ENCODE data around the gene PRKAG3.
A peak's percentile ranks its signal among the peaks of the same experiment; 100 is the strongest.

The PRKAG3 gene

DNA sequence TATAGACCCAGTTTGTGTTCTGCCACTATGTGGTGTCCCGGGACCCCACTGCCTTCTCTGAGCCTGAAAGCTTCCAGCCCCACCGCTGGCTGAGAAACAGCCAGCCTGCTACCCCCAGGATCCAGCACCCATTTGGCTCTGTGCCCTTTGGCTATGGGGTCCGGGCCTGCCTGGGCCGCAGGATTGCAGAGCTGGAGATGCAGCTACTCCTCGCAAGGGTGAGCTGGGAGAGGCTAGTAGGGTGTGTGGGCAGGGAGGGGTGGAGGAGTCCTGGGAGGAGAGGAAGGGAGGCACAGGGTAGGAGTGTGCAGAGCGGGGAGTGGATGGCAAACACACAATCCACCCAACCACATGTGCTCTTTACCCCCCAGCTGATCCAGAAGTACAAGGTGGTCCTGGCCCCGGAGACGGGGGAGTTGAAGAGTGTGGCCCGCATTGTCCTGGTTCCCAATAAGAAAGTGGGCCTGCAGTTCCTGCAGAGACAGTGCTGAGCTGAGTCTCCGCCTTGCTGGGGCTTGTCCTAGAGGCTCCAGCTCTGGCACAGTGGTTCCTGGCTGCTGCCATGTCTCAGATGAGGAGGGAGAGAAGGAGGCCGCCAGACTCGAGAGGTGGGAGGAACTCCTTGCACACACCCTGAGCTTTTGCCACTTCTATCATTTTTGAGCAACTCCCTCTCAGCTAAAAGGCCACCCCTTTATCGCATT lies 16.9 kb downstream of the PRKAG3 start:
- DNase-seq (ENCODE audit: low read depth in 2 of 2) = no peak

DNA sequence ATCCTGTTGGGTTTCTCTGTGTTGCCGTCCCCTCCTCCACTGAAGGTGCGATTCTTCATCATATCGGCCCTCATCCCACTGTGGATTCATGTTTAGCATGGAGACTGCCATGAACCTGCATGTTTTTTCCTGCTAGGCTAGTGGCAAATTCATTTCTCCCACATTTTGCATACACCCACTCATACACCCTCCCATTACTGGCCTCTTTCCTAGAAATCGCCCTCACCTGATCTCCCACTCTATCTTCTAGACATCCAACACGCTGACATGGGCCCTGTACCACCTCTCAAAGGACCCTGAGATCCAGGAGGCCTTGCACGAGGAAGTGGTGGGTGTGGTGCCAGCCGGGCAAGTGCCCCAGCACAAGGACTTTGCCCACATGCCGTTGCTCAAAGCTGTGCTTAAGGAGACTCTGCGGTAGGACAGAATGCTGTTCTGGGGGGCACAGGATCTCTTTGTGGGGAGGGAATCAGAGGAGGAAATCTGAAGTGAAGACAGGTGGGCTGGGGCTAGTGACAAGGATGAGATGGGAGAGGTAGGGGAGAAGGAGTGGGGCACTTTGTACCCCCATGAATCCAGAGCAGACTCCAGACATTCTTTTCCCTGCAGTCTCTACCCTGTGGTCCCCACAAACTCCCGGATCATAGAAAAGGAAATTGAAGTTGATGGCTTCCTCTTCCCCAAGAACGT lies 17.7 kb downstream of the PRKAG3 start:
- no peak for DNase-seq (ENCODE audit: low read depth in 2 of 2)

DNA sequence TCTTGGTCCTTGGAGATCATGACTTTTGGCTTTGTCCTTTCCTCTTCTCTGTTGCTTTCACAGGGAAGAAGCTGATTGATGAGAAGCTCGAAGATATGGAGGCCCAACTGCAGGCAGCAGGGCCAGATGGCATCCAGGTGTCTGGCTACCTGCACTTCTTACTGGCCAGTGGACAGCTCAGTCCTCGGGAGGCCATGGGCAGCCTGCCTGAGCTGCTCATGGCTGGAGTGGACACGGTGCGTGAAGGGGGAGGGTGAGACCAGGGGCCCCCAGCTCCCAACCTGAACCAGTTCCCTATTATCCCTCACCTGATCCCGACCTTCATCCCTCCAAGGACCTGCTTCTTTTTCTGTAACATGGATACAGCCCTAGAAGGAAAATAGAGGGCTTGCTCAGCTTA lies 18.7 kb downstream of the PRKAG3 start:
- DNase-seq (ENCODE audit: low read depth in 2 of 2) = no peak

DNA sequence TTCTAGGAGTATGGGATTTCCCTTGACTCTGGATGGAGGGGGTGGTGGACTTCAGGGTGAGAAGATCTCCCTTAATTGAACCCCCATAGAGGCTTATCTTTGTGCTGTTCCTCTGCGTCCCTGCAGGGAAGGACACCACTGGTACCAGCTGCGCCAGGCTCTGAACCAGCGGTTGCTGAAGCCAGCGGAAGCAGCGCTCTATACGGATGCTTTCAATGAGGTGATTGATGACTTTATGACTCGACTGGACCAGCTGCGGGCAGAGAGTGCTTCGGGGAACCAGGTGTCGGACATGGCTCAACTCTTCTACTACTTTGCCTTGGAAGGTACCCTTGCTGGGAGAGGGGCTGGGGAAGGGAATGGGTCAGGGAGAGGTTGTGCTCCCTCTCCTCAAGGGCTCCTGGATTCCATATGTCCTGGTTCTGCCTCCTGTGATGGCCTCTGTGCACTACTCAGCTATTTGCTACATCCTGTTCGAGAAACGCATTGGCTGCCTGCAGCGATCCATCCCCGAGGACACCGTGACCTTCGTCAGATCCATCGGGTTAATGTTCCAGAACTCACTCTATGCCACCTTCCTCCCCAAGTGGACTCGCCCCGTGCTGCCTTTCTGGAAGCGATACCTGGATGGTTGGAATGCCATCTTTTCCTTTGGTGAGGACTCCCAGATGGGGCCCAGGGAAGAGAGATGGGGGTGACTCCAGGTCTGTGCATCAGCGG lies 19.3 kb downstream of the PRKAG3 start:
- no peak for DNase-seq (ENCODE audit: low read depth in 2 of 2)

DNA sequence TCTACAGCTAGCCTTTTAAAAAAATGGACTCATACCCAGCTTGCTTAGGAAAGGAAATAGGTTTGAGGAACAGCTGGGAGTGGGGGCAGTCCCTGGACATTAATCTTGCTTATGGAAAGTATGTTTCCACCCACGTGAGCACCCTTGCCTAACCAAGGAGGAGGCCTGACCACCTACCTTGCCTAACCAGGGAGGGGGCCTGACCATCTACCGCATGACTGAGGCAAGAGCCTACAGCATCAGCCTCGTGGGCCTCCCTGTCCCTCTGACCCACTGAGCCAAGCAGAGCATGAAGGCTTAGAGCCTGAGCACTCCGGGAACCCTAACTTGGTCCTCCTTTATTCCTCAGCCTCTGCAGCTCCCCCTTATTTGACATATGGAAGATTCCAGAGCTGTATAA lies 20.2 kb downstream of the PRKAG3 start:
- DNase-seq (ENCODE audit: low read depth in 2 of 2) = no peak

DNA sequence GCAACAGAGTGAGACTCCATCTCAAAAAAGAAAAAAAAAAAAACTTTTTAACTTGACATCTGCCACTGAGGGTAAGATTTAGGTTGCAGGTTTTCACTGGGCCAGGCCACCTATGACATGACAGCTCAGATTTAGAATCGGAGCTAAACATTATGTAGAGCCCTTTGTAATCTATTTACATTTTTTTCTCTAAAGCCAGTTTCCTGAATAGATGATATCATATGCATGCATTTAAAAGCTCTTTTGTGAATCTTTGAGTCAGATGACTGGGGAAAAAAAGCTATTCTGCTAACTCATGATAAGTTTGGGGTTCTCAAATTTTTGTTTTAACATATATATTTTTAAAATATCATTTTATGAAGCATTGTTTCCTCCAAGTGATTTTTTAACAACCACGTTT lies 21.3 kb downstream of the PRKAG3 start:
- DNase-seq (ENCODE audit: low read depth in 2 of 2) = no peak

DNA sequence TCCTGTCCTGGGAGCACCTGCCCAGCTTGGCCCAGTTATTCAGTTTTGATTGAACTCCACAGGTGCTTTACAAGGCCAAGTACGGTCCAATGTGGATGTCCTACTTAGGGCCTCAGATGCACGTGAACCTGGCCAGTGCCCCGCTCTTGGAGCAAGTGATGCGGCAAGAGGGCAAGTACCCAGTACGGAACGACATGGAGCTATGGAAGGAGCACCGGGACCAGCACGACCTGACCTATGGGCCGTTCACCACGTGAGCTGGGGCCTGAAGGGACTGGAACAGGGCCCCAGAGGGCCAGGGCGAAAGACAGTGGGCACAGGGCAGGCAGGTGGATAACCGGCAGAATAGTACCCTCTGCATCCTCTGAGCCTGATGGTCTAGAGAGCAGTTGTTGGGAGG lies 22.1 kb downstream of the PRKAG3 start:
- no peak for DNase-seq (ENCODE audit: low read depth in 2 of 2)

DNA sequence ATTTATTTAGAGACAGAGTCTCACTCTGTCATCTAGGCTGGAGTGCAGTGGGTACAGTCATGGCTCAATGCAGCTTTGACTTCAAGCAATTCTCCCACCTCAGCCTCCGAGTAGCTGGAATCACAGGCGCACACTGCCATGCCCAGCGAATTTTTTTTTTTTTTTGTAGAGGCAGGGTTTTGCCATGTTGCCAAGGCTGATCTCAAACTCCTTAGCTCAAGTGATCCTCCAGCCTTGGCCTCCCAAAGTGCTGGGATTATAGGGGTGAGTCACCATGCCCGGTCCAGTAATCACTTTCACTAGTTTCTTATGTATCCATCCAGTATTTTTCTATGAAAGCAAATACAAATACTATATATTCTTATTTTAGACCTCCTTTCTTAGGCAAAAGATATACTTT lies 24.0 kb downstream of the PRKAG3 start:
- no peak for DNase-seq (ENCODE audit: low read depth in 2 of 2)

DNA sequence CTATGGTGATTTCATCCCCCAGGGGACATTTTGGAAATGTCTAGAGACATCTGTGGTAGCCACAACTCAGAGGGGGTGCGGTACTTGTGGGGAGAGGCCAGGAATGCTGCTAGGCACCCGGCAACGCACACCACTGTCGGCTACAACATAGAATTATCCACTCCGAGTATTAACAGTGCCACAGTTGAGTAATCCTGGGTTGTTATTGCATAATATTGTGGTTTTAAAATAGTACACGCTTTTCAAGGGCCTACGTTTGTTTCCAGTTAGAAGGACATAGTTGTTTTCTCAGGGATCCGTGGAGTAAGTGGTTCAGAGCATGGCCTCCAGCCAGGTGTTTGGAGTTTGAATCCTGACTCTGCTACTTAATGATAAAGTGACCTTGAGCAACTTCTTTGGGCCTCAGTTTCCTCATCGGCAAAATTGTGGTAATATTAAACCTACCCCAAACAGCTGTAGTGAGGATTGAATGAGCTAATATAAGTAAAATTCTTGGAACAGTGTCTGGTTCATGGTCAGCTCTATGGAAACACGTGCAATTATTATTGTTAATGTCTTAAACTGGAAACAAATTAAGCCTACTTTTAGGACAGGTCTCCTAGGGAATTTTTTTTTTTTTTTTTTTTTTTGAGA lies 25.1 kb downstream of the PRKAG3 start:
- DNase-seq (ENCODE audit: low read depth in 2 of 2) = peak; percentile 99

DNA sequence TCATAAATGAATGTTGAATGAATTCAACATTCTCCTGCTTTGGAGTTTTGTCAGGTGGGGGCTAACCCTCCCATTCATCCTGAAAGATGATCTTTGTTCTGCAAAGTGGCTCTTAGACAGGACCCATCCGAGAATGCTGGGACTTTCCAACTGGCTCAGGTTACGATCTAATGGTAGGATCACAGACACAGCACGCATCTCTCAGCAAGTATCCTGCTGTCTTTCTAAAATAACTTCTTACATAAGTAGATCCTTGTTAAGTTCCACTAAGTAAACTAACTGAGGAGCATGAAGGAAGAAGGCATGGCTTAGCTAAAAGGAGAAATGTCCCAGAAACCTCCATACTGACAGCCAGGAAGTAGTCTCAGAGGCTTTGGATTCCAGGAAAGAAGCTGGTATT lies 26.0 kb downstream of the PRKAG3 start:
- peak; percentile 25 to 27 for DNase-seq (ENCODE audit: low read depth in 2 of 2)

DNA sequence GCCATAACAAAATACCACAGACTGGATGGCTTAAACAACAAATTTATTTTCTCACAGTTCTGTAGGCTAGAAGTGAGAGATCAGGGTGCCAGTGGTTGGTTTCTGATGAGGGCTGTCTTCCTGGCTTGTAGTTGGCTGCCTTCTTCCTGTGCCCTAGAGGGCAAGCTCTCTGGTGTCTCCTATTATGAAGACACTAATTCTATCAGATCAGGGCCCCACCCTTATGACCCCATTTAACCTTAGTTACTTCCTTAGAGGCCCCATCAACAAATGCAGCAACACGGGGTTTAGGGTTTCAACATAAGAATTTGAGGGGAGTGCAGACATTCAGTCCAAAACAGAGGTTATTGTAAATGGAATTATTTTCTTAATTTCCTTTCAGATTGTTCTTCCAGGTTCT lies 26.8 kb downstream of the PRKAG3 start:
- DNase-seq (ENCODE audit: low read depth in 2 of 2) = no peak

DNA sequence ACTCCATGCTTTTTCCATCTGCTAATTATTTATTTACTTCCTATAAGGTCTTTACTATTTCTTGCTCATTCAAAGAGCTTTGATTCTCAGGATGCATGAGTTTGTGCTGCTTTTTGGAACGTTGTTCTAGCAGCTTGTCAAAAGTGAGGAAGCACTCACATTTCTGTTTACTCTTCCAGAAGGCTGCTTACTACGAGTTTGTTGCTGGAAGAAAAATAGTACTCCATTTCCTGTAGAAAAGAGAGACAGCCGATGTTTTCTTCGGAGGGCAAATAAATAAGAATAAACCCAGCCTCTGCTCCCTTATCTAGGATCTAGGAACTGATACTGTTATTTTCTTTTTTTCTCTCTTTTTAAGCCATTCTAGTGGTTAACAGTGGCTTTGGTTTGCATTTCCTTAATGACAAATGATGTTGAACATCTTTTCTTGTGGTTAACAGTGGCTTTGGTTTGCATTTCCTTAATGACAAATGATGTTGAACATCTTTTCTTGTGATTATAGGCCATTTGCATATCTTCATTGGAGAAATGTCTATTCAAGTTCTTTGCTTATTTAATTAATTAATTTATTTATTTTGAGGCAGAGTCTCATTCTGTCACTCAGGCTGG lies 29.1 kb downstream of the PRKAG3 start:
- no peak for DNase-seq (ENCODE audit: low read depth in 2 of 2)

DNA sequence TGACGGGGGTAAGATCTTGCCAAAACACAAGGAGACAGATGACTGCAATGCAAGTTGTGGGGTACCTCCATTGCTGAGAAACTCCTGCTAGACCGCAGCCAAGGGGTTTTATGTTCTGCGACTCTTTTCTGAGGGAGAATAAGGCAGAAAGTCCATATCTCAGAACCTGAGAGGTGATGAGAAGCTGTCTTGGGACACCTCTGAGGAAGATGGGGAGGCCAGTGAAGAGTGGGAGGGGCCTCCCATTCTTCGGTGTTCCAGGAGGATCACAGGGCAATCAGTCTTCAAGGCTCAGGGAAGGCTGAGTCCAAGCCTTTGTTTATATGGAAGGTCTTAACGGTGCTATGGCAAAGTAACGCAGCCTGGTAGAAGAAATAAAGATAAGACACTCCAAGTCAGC lies 31.6 kb downstream of the PRKAG3 start:
- no peak for DNase-seq (ENCODE audit: low read depth in 2 of 2)

DNA sequence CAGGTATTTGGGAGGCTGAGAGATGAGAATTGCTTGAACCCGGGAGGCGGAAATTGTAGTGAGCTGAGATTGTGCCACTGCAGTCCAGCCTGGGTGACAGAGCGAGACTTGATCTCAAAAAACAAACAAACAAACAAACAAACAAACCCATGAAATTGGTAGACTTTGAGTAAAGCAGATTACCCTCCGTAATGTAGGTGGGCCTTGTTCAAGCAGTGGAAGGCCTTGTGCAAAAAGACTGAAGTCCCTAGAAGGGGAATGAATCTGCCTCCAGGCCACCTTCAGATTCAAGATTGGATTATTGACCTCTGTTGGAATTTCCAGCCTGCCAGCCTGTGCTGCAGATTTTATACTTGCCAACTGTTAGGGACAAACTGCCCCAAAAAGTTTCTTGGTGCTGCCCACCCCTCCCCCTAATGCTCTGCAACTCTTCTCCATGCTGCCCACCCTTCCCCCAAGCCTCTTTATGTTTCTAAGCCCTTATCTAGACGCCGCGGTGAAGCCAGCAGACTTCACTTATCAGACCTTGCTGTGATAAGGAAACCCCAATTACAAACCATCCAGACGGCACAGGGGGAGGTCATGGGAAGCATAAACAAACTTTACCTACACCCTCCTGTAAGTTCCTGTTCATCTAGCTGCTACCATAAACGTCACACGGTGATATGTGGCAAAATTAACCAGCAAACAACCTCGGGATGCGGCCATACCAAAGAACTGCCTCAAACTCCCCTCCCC lies 32.7 kb downstream of the PRKAG3 start:
- DNase-seq (ENCODE audit: low read depth in 2 of 2) = no peak

DNA sequence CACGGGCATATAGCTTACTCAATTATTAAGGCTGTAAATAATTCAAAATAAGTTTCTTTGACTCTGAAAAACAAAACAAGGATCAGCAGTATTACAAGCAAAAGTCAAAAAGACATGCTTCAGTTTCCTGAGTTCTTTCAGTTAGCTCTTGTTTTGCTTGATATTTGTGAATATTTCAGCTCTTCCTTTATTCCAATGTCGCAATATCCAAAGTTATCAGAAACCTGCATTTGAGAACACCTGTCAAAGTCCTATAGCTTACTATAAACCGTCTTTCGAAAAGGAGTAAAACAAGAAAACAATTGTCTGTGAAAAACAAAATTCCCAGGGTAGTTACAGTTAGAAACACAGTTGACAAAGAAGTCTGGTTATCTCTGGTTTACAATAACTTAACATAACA lies 34.9 kb downstream of the PRKAG3 start:
- no peak for DNase-seq (ENCODE audit: low read depth in 2 of 2)

DNA sequence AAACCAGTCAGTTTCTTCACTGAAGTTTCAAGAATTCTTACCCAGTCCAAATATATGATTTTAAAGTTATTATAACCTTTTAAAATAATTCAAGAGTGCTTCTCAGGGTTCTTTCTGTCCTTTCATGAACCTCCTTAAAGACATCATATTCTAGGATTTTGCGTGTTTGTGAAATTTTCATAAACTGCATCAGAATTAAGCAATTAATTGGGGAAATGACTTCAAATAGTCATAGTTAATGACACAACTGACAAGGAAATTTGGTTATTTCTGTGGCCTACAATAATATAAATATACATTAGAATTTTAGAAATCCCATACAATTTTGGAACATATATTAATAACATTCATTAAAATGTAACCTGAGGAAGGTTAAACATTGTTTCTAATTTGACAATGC lies 39.2 kb downstream of the PRKAG3 start:
- DNase-seq (ENCODE audit: low read depth in 2 of 2) = no peak

DNA sequence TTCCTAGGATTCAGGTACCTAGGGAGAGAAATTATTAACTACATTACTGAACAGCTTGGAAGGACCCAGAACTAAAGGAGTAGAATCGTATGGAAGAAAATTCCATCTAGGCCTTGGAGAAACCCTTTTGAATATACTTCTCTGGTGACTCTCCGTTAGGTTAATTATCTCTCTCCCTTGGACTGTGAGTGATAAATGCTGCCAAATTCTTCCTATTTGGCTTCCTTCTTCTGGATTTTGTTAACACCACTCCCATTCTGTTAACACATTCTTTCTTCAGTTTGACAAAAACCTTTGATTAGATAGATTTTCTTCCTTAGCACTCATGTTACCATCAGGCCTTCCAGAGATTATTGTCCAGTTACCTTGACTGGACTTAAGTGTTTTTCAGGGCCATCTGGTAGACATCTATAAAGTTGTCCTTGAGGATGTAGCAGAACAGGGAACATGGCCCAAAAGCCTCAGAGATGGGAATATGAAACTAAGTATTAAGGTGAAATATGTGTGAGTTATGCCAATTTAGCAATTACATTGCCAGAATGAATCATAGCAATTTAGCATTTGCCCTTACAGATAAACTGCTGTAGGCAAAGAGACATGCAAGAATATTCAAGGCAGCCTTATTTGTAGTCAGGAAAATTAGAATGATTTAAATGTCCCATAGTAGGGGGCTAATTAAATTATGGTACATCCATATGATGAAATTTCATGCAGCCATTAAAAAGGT lies 42.9 kb downstream of the PRKAG3 start:
- DNase-seq (ENCODE audit: low read depth in 2 of 2) = no peak

DNA sequence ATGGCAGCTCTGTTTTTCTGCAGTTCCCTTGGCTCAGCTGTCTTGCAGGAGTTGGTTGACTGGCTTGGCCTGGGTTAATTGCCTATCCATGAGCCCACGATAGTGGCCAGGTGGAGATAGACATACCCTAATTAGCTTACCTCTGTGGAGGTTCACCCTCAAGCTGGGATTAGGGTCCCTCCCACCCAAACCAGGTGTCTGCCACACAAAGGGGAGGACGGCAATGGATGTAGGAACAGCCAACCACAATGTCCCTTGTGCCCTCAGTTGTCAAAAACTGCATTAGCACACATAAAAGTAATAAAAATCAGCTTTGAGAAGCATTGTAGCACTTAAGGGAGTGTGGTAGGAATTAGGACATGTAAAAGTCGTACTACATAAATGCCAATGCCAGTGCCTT lies 45.5 kb downstream of the PRKAG3 start:
- no peak for DNase-seq (ENCODE audit: low read depth in 2 of 2)

DNA sequence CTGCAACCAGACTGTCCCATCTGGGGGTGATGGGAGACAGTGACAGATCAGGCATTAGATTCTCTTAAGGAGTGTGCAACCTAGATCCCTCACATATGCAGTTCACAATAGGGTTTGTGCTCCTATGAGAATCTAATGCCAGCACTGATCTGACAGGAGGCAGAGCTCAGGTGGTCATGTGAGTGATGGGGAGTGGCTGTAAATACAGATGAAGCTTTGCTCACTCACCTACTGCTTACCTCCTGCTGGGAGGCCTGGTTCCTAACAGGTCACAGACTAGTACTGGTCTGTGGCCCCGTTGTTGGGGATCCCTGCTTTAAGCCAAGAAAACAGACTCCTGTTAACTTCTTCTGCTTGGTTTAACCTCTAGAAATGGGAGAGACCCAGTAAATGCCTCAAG lies 46.5 kb downstream of the PRKAG3 start:
- no peak for DNase-seq (ENCODE audit: low read depth in 2 of 2)

DNA sequence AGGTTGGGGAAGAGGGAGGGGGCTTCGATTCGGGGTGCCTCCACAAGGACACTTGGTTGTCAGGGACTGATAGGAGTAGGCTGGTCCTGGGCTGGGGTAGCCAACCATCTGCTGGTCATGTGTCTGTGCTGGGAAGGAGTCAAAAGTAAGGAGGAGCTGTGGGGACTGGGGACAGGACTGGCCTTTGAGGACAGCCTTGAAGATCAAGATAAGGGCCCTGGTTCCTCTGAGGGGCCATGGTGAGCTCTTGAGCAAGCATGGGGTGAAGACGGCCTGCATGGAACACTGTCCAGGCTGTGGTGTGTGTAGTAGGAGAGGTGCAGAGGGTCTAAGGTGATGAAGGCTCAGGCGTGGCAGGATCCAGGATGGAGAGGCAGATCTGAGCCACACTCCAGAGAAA lies 47.9 kb downstream of the PRKAG3 start:
- DNase-seq (ENCODE audit: low read depth in 2 of 2) = no peak

DNA sequence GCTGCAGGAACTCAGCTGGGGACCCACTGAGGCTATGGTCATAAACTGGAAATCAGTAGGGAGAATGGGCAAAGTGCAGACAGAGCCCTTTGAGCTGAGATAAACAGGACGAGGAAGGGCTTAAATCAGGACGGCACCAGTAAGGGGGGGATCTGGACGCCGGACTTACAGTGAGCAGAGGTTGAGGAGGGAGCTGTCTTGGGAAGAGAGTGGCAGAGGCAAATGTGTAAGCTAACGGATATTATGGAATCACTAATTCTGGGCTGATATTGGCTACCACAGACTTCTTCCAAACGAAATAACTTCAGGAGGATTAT lies 49.1 kb downstream of the PRKAG3 start:
- no peak for DNase-seq (ENCODE audit: low read depth in 2 of 2)

Measured in fibroblast of skin of left quadriceps (primary cell).